HG03159 (cell line): Measurements from ENCODE around the gene ZNF793.

Experiments used
- ATAC-seq: cut with Tn5 transposase; IDR thresholded peaks from one replicate; pipeline ENCODE4 v1.9.1; 2021; ENCODE audit warnings: mild to moderate bottlenecking, moderate library complexity; ENCODE audit not compliant: unreplicated experiment

ZNF793 gene

GRCh38 chr19:37506387-37507166, at the start of gene ZNF793:
Gene ZNF793 (plus strand): TSS chr19:37506939. CDS start chr19:37523440, 16,501 bp downstream.
- no peak for ATAC-seq

DNA sequence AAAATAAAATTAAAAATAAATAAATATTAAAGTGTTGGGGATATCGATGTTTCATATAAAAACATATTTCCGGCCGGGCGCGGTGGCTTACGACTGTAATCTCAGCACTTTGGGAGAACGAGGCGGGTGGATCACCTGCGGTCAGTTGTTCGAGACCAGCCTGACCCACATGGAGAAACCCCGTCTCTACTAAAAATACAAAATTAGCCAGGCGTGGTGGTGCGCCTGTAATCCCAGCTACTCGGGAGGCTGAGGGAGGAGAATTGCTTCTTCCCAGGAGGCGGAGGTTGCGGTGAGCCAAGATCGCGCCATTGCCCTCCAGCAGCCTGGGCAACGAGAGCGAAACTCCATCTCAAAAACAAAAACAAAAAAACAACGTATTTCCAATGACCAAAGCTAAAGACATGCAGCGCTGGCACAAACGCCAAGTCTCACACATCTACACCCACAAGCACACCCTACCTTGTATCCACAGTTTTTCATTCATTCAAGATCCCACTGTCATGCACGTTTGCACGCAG, 40.4 kb upstream of the ZNF793 start:
- ATAC-seq, result no peak

- peak; percentile 69 for ATAC-seq
Measured at GRCh38 chr19:37466798-37467607, 39.7 kb upstream of the ZNF793 start, which contains the start of gene ZNF569. Gene ZNF569 (minus strand): TSS chr19:37467444. CDS start chr19:37444921, 22,523 bp downstream.

- ATAC-seq, result no peak
Measured at GRCh38 chr19:37467608-37468090, 39.1 kb upstream of the ZNF793 start.

DNA sequence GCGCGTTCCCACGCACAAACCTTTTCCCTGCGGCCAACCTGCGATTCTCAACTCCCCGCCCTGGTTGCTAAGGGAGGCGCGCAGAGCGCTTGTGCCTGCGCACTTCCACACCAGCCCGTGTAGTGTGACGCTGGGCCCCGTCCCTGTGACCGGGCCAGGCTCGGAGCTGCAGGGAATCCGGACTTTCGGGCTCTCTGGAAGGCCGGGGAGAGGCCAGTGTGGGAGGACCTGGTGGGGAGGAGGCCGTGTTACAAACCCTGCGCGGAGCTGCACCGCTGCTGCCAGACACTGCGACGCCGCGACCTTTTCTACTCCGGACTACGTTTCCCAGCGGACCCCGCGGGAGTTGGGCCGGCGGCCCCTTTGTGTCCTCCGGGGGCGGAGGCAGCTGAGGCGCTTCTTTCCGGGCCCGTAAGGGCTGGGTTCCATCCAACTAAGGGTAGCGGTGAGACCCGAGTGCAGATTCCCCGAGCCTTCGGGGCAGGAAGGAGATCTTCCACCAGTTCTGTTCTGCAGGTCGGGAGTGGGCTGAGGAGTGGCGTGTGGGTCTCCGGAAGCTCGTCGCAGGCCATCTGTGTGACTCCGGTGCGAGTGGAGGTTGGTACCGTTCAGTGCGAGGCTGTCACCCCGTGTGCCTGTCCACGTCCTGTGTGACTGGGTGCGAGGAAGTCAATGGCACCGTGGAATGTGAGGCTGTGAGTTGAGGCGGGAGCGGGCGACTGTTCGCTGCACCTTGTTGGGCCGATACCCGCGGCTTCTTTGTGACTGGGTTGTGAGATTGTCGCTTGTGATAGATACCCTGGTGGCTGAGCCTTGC, 37.6 kb upstream of the ZNF793 start, which contains the start of gene ZNF570:
ZNF570 (plus strand) TSS at position 396 of the 817 bp plus-strand sequence. CDS start 999 bp downstream, outside the sequence.
- peak; percentile 59 for ATAC-seq

DNA sequence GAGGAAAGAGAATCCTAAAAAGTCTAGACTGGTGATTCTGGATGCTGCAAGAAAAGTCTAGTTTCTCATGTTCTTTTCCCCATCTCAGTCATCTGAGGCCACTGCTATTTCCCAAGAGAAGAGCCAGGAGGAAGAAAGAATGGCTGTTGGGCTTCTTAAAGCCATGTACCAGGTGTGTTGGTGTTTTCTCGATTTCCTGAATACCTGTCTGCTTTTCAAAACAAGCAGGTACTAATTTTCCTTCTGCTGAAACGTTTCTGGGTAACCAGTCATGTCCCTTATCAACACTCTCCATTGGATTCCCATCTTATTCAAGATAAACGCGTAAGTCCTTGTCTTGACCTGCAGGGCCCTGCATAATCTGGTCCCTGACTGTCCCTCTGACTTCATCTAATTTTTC, 36.5 kb upstream of the ZNF793 start:
- ATAC-seq, result no peak

GRCh38 chr19:37472165-37472564, 34.6 kb upstream of the ZNF793 start:
- ATAC-seq, result no peak

DNA sequence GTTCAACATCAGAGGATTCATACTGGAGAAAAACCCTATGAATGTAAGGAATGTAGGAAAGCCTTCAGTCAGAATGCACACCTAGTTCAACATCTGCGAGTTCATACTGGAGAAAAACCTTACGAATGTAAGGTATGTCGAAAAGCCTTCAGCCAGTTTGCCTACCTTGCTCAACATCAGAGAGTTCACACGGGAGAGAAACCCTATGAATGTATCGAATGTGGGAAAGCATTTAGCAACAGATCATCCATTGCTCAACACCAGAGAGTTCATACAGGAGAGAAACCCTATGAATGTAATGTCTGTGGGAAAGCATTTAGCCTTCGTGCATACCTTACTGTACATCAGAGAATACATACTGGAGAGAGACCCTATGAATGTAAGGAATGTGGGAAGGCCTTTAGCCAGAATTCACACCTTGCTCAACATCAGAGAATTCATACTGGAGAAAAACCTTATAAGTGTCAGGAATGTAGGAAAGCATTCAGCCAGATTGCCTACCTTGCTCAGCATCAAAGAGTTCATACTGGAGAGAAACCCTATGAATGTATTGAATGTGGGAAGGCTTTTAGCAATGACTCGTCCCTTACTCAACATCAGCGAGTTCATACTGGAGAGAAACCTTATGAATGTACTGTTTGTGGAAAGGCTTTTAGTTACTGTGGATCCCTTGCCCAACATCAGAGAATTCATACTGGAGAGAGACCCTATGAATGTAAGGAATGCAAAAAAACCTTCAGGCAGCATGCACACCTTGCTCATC, 22.2 kb upstream of the ZNF793 start:
- ATAC-seq, result no peak

DNA sequence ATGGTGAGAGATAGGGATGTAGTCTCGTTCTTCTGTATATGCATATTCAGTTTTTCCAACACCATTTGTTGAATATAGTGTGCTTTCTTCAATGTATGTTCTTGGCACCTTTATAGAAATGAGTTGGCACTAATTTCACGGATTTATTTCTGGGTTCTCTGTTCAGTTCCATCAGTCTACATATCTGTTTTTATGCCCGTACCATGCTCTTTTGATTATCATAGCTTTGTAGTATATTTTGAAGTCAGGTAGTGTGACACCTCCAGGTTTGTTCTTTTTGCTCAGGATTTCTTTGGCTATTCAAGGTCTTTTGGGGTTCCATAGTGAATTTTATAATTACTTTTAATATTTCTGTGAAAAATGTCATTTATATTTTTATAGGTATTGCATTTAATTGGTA, 14.5 kb upstream of the ZNF793 start:
- ATAC-seq, result no peak

- ATAC-seq, result no peak
Measured at GRCh38 chr19:37505958-37506386, 767 bp upstream of the ZNF793 start.

GRCh38 chr19:37507167-37507464, 377 bp downstream of the ZNF793 start:
- ATAC-seq, result no peak

- no peak for ATAC-seq
Measured at GRCh38 chr19:37511186-37511585, 4.4 kb downstream of the ZNF793 start.

DNA sequence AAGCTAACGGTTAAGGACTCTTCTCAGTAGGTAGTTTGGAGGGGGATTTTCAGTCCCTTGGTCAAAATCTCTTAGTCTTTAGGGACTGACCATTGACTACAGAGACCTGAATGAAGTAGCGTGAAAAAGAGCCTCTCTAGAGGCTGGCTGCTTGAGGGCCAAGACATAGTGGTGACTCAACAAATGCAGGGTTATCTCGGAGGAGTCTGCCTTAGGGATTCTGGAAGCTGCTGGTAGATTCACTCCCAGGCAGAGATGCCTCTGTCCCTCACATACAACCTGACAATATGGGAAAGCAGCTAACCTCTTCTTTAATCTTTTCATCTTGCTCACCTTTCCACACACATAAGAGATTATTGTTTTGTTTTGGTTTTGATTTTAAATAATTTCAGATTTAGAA, 5.1 kb downstream of the ZNF793 start:
- no peak for ATAC-seq

DNA sequence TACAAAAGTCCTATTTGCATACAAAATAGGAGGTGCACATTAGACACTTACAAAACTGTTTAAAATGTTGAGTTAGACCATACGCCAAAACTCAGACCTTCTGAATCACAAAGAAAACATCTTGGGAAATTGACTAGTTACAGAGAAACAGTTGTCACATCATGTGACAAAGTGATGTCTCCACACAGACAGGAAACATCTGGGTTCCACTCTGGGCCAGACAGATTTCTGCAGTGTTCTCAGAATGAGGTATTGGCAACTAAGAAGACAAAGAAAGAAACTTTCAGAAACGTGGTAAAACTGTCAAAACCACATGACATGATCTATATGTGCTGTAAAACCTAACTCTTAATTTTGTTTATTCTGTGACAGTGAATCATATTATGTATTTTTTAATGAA, 6.7 kb downstream of the ZNF793 start:
- ATAC-seq, result no peak

DNA sequence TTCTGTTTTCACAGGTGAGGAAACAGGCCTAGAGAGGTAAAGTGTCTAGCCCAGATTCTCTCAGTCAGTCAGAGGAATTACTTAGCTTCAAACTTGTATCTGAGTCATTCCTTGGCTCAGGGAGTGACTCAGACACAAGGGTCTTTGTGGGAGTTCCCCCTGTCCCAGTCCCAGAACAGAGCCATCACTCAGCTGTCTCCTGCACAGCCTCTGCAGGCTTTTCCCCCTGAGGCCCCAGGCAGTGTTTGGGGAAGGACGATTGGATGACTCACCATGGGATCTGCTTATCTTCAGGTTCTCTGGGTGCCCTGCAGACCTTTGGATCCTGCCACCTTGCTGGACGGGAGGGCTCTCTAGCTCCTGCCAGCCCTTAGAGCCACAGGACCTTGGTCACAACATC, 13.2 kb downstream of the ZNF793 start:
- ATAC-seq, result no peak

DNA sequence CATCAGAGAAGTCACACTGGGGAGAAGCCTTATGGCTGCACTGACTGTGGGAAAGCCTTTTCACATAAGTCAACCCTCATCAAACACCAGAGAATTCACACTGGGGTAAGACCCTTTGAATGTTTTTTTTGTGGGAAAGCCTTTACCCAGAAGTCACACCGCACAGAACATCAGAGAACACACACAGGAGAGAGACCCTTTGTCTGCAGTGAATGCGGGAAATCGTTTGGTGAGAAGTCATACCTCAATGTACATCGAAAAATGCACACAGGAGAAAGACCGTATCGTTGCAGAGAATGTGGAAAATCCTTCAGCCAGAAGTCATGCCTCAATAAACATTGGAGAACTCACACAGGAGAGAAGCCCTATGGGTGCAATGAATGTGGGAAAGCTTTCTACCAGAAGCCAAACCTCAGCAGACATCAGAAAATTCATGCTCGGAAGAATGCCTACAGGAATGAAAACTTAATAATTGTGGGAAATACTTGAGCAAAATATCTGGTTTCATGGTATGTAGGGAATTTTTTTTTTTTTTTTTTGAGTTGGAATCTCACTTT, 30.7 kb downstream of the ZNF793 start:
- no peak for ATAC-seq

- no peak for ATAC-seq
Measured at GRCh38 chr19:37551129-37551993, 44.6 kb downstream of the ZNF793 start.

DNA sequence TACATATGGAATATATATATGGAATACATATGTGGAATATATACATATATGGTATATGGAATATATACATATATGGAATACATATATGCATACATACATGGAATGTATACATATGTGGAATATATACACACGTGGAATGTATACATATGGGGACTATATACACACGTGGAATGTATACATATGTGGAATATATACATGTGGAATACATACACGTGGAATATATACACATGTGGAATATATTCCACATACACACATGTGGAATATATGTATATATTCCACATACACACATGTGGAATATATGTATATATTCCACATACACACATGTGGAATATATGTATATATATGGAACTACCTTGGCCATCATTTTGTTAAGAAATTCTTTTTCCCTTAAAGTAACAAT, 56.8 kb downstream of the ZNF793 start:
- ATAC-seq, result no peak
